Testis (tissue), 3 donors: ENCODE results near the gene TBC1D1. TPM values are rescaled to one million over a fixed set of nuclear protein-coding genes. Genes with fewer than 3 reads are reported as not detected.
A peak's percentile ranks its signal among the peaks of the same experiment; 100 is the strongest.

Experiments
- DNase-seq: peaks from one replicate; pipeline ENCODE4 v3.0.0-alpha.2; 2019
- H3K27ac ChIP-seq, 2 donors: fragments of 200-600 bp; sonication (generic); one replicate each; pipeline ENCODE4 v1.5.1; 2019
- H3K27me3 ChIP-seq: fragments of 200-600 bp; sonication (generic); one replicate; pipeline ENCODE4 v1.5.1; 2019
- H3K36me3 ChIP-seq: fragments of 200-600 bp; sonication (generic); one replicate; pipeline ENCODE4 v1.5.1; 2017; ENCODE audit warnings: low read depth; ENCODE audit errors: missing control alignments
- H3K4me1 ChIP-seq: fragments of 200-600 bp; sonication (generic); one replicate; pipeline ENCODE4 v1.5.1; 2019
- H3K4me3 ChIP-seq, 2 donors: fragments of 200-600 bp; sonication (generic); one replicate each; pipeline ENCODE4 v1.5.1; 2017 to 2019
- H3K9me3 ChIP-seq: fragments of 200-600 bp; sonication (generic); one replicate; pipeline ENCODE4 v1.5.1; 2017
- POLR2A ChIP-seq: fragments of 450-650 bp; IDR thresholded peaks from one replicate; pipeline ENCODE4 v1.6.1; 2017; ENCODE audit warnings: antibody characterized with exemption, mild to moderate bottlenecking, moderate library complexity
- WGBS, 2 donors: methylation state at CpG; one replicate each; pipeline ENCODE4 v1.1.5; 2018; 5-methylcytosine and 5-hydroxymethylcytosine counted together
- intact Hi-C: fragments of 100-400 bp; cut with DNase I; formaldehyde crosslinking; loops from one replicate; pipeline ENCODE4 v1.15.1; 2023; ENCODE audit warnings: low total_unique reads
- polyA plus RNA-seq: library from polyadenylated mRNA; stranded (reverse); fragments of 350-450 nt; fragmentation: Illumina TruSeq; extraction: RNeasy Lipid Tissue Mini Kit (QIAGEN cat#74804); gene quantifications from one replicate; pipeline ENCODE4 v1.2.3, GENCODE V29; 2014; ENCODE audit warnings: low read depth, low replicate concordance; ENCODE audit not compliant: insufficient read depth
- total RNA-seq, 2 donors: library from RNA; depleted of rRNA; stranded (reverse); fragments of >200 nt; gene quantifications; one replicate each; pipeline ENCODE4 v1.2.3, GENCODE V29; 2016
- TF ChIP-seq, protein P1 (sequence below), 3 experiments: fragments of 450-650 bp in 2 of 3; fragments of 200-600 bp in 1 of 3; sonication (generic) in 1 of 3; IDR thresholded peaks; one replicate each; pipeline ENCODE4 v1.5.1; 2016 to 2019; ENCODE audit warnings: antibody characterized with exemption in 3 of 3, mild to moderate bottlenecking in 2 of 3, moderate library complexity in 1 of 3

TBC1D1 gene
- total and polyA plus RNA-seq, 3 donors from 2014 or later = 130 to 208 (median 167) TPM

- DNase-seq = no peak
- WGBS, 2 donors = 69 to 83% methylated on average over 5 of the region's 5 CpGs
- no peak for TF ChIP-seq POLR2A
- TF ChIP-seq, protein P1, sequence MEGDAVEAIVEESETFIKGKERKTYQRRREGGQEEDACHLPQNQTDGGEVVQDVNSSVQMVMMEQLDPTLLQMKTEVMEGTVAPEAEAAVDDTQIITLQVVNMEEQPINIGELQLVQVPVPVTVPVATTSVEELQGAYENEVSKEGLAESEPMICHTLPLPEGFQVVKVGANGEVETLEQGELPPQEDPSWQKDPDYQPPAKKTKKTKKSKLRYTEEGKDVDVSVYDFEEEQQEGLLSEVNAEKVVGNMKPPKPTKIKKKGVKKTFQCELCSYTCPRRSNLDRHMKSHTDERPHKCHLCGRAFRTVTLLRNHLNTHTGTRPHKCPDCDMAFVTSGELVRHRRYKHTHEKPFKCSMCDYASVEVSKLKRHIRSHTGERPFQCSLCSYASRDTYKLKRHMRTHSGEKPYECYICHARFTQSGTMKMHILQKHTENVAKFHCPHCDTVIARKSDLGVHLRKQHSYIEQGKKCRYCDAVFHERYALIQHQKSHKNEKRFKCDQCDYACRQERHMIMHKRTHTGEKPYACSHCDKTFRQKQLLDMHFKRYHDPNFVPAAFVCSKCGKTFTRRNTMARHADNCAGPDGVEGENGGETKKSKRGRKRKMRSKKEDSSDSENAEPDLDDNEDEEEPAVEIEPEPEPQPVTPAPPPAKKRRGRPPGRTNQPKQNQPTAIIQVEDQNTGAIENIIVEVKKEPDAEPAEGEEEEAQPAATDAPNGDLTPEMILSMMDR (IDR thresholded peaks at IDR 0.05) = no peak
- Histone ChIP-seq H3K27ac (peak overlapping the region; percentile 28 to 75), H3K4me3 (no peak overlapping the region), H3K9me3 (no peaks in the 10 kb centered on the region), H3K36me3 (no peaks in the 10 kb centered on the region), H3K4me1 (peaks cover 39% of the 10 kb centered on the region), H3K27me3 (no peaks in the 10 kb centered on the region)
- intact Hi-C loops = no loop called here
Observed at GRCh38 chr4:37990731-37991245, 99.9 kb downstream of the TBC1D1 start.

- Histone ChIP-seq H3K9me3 (no peaks in the 10 kb centered on the region), H3K27ac (peak overlapping the region; percentile 39 to 75), H3K36me3 (no peaks in the 10 kb centered on the region), H3K27me3 (no peaks in the 10 kb centered on the region), H3K4me1 (peaks cover 39% of the 10 kb centered on the region), H3K4me3 (no peak overlapping the region)
- WGBS, 2 donors = 88 to 89% methylated on average over 8 of the region's 8 CpGs
- DNase-seq = no peak
- no peak for TF ChIP-seq POLR2A
- TF ChIP-seq, protein P1 (IDR thresholded peaks at IDR 0.05) = no peak
- intact Hi-C loops = no loop called here
Observed at GRCh38 chr4:37991623-37992410, 100.9 kb downstream of the TBC1D1 start.

GRCh38 chr4:37993806-37994205, 102.9 kb downstream of the TBC1D1 start:
- TF ChIP-seq POLR2A = no peak
- TF ChIP-seq, protein P1 (IDR thresholded peaks at IDR 0.05) = no peak
- Histone ChIP-seq H3K4me1 (peaks cover 39% of the 10 kb centered on the region), H3K4me3 (no peak overlapping the region), H3K27ac (no peak overlapping the region), H3K27me3 (no peaks in the 10 kb centered on the region), H3K9me3 (no peaks in the 10 kb centered on the region), H3K36me3 (no peaks in the 10 kb centered on the region)
- no peak for DNase-seq
- 82 to 86% methylated on average over 10 of the region's 10 CpGs for WGBS, 2 donors
- intact Hi-C loops = no loop called here

DNA sequence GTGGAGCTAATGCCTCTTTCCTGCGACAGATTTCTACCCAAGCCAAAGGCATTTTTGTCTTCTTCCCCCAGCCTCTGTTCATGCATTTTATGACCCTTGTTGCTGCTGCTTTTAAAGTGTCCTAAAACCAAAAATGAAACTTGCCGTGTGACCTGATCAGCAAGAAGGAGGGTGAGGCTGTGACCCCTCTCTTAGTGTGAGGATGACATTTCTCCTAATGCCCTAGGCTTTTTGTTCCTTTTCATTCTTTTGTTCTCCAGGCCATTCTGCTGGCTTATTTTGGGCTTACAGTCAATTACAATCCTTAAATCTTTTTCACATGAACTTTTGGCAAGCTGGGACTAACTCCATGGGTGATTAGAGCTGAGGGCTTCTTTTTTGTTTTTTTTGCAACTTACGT, 103.7 kb downstream of the TBC1D1 start:
- no peak for DNase-seq
- TF ChIP-seq POLR2A = no peak
- TF ChIP-seq, protein P1 (IDR thresholded peaks at IDR 0.05) = no peak
- intact Hi-C loops = no loop called here
- Histone ChIP-seq H3K27ac (peak overlapping the region in 1 of 2 donors; percentile 57), H3K9me3 (no peaks in the 10 kb centered on the region), H3K36me3 (no peaks in the 10 kb centered on the region), H3K4me3 (no peak overlapping the region), H3K27me3 (no peaks in the 10 kb centered on the region), H3K4me1 (peaks cover 34% of the 10 kb centered on the region)
- 57 to 63% methylated on average over 3 of the region's 3 CpGs for WGBS, 2 donors
